Keratinocyte (primary cell): ENCODE results near the gene ASXL2.

ENCODE experiments used
- CTCF ChIP-seq, 3 experiments: IDR thresholded peaks in 1 of 3; conservative IDR thresholded peaks in 1 of 3; optimal IDR thresholded peaks in 1 of 3; 2 replicates in 2 of 3; 3 replicates in 1 of 3; pipeline versions ENCODE3 to v1.5.1; 2011; ENCODE audit warnings: low read length in 3 of 3, mild to moderate bottlenecking in 3 of 3, moderate library complexity in 2 of 3, control low read depth in 1 of 3, inconsistent platforms in 1 of 3; ENCODE audit not compliant: insufficient read depth in 2 of 3; ENCODE audit errors: extremely low read depth in 1 of 3
- EZH2 ChIP-seq: IDR thresholded peaks from one replicate; pipeline ENCODE4 v1.6.1; 2012; ENCODE audit warnings: inconsistent platforms, mild to moderate bottlenecking, low read length, moderate library complexity

GRCh38 chr2:25760297-25760696, 118.0 kb downstream of the ASXL2 start:
- no peak for TF ChIP-seq CTCF (optimal IDR thresholded peaks at IDR 0.05 in 1 of 3, IDR thresholded peaks at IDR 0.05 in 1 of 3, conservative IDR thresholded peaks at IDR 0.05 in 1 of 3; ENCODE audit: extremely low read depth in 1 of 3, insufficient read depth in 2 of 3, low read length in 3 of 3)
- no peak for TF ChIP-seq EZH2
